K562 treated with DMSO at 1 percent for 24 hours (cell line): ENCODE measurements around the gene BAG3. TPM values are rescaled to one million over a fixed set of nuclear protein-coding genes. Genes with fewer than 3 reads are reported as not detected.

Experiments
- total RNA-seq: library from RNA; unstranded; fragments of 300-600 nt; gene quantifications from 2 replicates; pipeline ENCODE4 v1.2.3, GENCODE V29; 2022; ENCODE audit warnings: low read depth; ENCODE audit not compliant: insufficient read depth

BAG3 gene
- 40.0 and 40.5 TPM in 2 replicates for total RNA-seq

GRCh38 chr10:119650692-119651513, at the start of gene BAG3:
TSS of gene BAG3 (plus strand) at chr10:119651380. CDS start at chr10:119651676, 296 bp downstream.

GRCh38 chr10:119725828-119726675, 74.9 kb downstream of the BAG3 start, which contains the start of gene INPP5F:
TSS of gene INPP5F (plus strand) at chr10:119726050. CDS start at chr10:119726263, 213 bp downstream.

Other genes starting within 250 kb of the BAG3 start
- gene RGS10, start 108.7 kb upstream of the BAG3 start, total RNA-seq = 62.9 and 66.8 TPM in 2 replicates
- gene TIAL1, start 54.4 kb upstream of the BAG3 start, total RNA-seq = 39.1 and 53.3 TPM in 2 replicates
- gene INPP5F, start 74.7 kb downstream of the BAG3 start, total RNA-seq = 4.3 and 4.4 TPM in 2 replicates
- gene MCMBP, start 221.5 kb downstream of the BAG3 start, total RNA-seq = 35.5 and 35.8 TPM in 2 replicates
- gene SEC23IP, start 241.3 kb downstream of the BAG3 start, total RNA-seq = 14.7 and 21.3 TPM in 2 replicates